ENCODE data around the gene CTU1.

Gene CTU1

DNA sequence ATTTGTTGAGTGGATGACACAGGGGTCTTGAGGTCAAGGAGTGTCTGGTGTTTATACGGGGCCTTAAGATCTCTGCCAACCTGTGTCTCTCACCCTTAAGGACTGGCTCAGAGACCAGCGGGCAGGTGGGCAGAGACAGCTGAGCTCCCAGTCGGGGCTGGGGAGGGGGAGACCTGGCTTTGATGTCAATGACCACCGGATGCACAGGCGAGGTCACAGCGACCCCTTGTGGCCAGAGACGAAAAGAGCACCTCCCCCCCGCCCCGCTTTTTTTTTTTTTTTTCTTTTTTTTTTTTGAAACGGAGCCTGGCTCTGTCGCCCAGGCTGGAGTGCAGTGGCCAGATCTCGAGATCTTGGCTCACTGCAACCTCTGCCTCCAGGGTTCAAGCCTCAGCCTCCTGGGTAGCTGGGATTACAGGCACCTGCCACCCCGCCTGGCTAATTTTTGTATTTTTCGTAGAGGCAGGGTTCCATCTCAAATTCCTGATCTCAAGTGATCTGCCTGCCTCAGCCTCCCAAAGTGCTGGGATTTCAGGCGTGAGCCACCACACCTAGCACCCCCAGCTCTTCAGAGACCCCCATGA is 13.4 kb downstream of the CTU1 start:
- Histone ChIP-seq H3K4me3 (ENCODE audit: low read depth in 1 of 2, low read length in 2 of 2) (no peak overlapping the region), H3K4me1 (ENCODE audit: insufficient read depth, low read length) (no peaks in the 10 kb centered on the region), H3K9ac (ENCODE audit: low read depth, low read length) (no peak overlapping the region), H3K36me3 (ENCODE audit: insufficient read depth, low read length) (peaks cover 18% of the 10 kb centered on the region), H3K27ac (ENCODE audit: low read length) (no peak overlapping the region), H2AFZ (ENCODE audit: low read depth, low read length) (no peak overlapping the region), H3K9me3 (ENCODE audit: insufficient read depth, low read length, severe bottlenecking) (no peaks in the 10 kb centered on the region), H3K79me2 (ENCODE audit: insufficient read depth, low read length) (no peaks in the 10 kb centered on the region; the same call in 1 of the 2 replicates), H3K4me2 (ENCODE audit: insufficient read depth, low read length) (no peak overlapping the region), H3K27me3 (ENCODE audit: insufficient read depth, low read length, poor library complexity) (no peaks in the 10 kb centered on the region), H4K20me1 (ENCODE audit: insufficient read depth, low read length) (peaks cover 29% of the 10 kb centered on the region)
- ATAC-seq (ENCODE audit: insufficient read depth, low read depth) (no peak), DNase-seq (peak; percentile 27)
- TF ChIP-seq, protein P1, sequence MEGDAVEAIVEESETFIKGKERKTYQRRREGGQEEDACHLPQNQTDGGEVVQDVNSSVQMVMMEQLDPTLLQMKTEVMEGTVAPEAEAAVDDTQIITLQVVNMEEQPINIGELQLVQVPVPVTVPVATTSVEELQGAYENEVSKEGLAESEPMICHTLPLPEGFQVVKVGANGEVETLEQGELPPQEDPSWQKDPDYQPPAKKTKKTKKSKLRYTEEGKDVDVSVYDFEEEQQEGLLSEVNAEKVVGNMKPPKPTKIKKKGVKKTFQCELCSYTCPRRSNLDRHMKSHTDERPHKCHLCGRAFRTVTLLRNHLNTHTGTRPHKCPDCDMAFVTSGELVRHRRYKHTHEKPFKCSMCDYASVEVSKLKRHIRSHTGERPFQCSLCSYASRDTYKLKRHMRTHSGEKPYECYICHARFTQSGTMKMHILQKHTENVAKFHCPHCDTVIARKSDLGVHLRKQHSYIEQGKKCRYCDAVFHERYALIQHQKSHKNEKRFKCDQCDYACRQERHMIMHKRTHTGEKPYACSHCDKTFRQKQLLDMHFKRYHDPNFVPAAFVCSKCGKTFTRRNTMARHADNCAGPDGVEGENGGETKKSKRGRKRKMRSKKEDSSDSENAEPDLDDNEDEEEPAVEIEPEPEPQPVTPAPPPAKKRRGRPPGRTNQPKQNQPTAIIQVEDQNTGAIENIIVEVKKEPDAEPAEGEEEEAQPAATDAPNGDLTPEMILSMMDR (IDR thresholded peaks at IDR 0.05; ENCODE audit: borderline replicate concordance, extremely low read depth, low read length, poor library complexity, severe bottlenecking): peak; percentile 70
- TF ChIP-seq EZH2 (IDR thresholded peaks at IDR 0.05; ENCODE audit: borderline replicate concordance, low read depth, low read length, severe bottlenecking): no peak

DNA sequence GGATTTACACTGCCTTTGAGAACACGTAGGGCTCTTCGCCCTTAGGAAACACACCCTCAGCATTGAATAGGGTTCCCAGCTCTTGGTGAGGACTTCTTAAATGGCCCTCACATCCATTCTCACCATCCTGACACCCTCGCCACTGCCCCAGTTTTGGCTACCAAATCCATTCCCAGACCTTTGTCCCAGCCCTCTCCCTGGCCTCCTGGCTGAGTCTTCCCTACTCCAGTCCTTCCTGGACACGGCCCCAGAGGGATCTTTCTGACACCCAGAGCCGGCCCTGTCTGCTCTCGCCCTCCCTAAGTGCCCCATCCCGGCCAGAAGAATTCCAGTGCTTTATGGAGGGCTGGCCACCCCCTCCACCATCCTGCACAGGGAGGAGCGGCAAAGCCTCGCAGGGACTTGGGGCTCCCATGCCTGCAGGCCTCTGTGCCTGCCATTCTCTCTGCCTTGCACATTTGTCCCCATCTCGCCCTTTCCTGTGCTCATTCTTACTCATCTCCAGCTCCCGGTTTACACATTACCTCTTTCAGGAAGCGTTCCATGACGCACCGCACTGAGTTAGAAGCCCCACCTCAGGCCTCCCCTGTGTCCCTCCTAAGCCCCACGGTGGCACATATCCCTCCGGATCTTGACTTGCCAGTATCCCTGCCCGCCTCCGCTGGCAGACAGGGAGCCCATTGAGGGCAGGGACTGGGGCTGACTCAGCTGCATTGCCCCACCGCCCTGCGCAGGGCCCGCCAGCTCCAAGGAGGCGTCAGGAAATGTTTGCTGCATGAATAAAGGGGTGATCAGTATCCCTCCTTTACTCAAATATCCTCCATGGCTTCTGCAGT is 14.5 kb downstream of the CTU1 start:
- H3K4me3 ChIP-seq (ENCODE audit: low read depth in 1 of 2, low read length in 2 of 2): no peak overlapping the region
- peaks cover 22% of the 10 kb centered on the region for H4K20me1 ChIP-seq (ENCODE audit: insufficient read depth, low read length)
- DNase-seq (no peak), ATAC-seq (ENCODE audit: insufficient read depth, low read depth) (no peak)
- no peaks in the 10 kb centered on the region for H3K9me3 ChIP-seq (ENCODE audit: insufficient read depth, low read length, severe bottlenecking)
- H3K9ac ChIP-seq (ENCODE audit: low read depth, low read length): no peak overlapping the region
- H3K4me2 ChIP-seq (ENCODE audit: insufficient read depth, low read length): no peak overlapping the region
- H3K27me3 ChIP-seq (ENCODE audit: insufficient read depth, low read length, poor library complexity): no peaks in the 10 kb centered on the region
- no peaks in the 10 kb centered on the region for H3K4me1 ChIP-seq (ENCODE audit: insufficient read depth, low read length)
- no peak overlapping the region for H2AFZ ChIP-seq (ENCODE audit: low read depth, low read length)
- H3K36me3 ChIP-seq (ENCODE audit: insufficient read depth, low read length): peaks cover 9% of the 10 kb centered on the region
- H3K79me2 ChIP-seq (ENCODE audit: insufficient read depth, low read length): no peaks in the 10 kb centered on the region
- no peak overlapping the region for H3K27ac ChIP-seq (ENCODE audit: low read length)
- TF ChIP-seq, protein P1 (IDR thresholded peaks at IDR 0.05; ENCODE audit: borderline replicate concordance, extremely low read depth, low read length, poor library complexity, severe bottlenecking): no peak
- TF ChIP-seq EZH2 (IDR thresholded peaks at IDR 0.05; ENCODE audit: borderline replicate concordance, low read depth, low read length, severe bottlenecking): no peak

DNA sequence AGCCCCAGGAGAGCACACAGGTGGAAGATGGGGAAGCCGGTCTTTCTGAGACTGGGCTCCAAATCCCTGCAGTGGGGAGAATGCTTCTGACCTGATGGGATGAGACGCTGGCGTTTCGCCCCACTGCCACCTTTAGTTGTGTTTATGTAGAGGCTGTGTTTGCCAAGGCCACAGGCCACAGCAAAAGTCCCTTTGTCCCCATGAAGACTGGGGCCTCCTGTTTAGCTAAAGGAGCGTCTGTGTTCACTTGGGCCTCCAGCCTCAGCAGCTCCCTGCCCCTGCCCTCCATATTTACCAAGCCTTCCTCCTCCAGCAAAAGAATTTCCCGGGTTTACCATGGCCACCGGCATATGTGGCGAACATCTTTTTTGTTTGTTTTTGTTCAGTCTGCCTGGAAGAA is 15.1 kb downstream of the CTU1 start:
- peaks cover 20% of the 10 kb centered on the region for H4K20me1 ChIP-seq (ENCODE audit: insufficient read depth, low read length)

More for the DNA sequence above, 15.1 kb downstream of the CTU1 start:
- Histone ChIP-seq H3K79me2 (ENCODE audit: insufficient read depth, low read length) (no peaks in the 10 kb centered on the region), H3K36me3 (ENCODE audit: insufficient read depth, low read length) (peaks cover 5% of the 10 kb centered on the region), H2AFZ (ENCODE audit: low read depth, low read length) (no peak overlapping the region), H3K4me1 (ENCODE audit: insufficient read depth, low read length) (no peaks in the 10 kb centered on the region), H3K4me3 (ENCODE audit: low read depth in 1 of 2, low read length in 2 of 2) (no peak overlapping the region), H3K27ac (ENCODE audit: low read length) (no peak overlapping the region), H3K4me2 (ENCODE audit: insufficient read depth, low read length) (no peak overlapping the region), H3K9ac (ENCODE audit: low read depth, low read length) (no peak overlapping the region), H3K9me3 (ENCODE audit: insufficient read depth, low read length, severe bottlenecking) (no peaks in the 10 kb centered on the region), H3K27me3 (ENCODE audit: insufficient read depth, low read length, poor library complexity) (no peaks in the 10 kb centered on the region)
- ATAC-seq (ENCODE audit: insufficient read depth, low read depth) (no peak), DNase-seq (no peak)
- TF ChIP-seq EZH2 (IDR thresholded peaks at IDR 0.05; ENCODE audit: borderline replicate concordance, low read depth, low read length, severe bottlenecking): no peak
- TF ChIP-seq, protein P1 (IDR thresholded peaks at IDR 0.05; ENCODE audit: borderline replicate concordance, extremely low read depth, low read length, poor library complexity, severe bottlenecking): no peak
